Upper lobe of left lung (tissue), 6 donors: ENCODE results near the gene C3orf20. TPM values are rescaled to one million over a fixed set of nuclear protein-coding genes. Genes with fewer than 3 reads are reported as not detected.

Experiments used
- ATAC-seq, 2 donors: fragments of 200-7000 bp; cut with Tn5 transposase; one replicate each; pipeline ENCODE4 v1.9.1; 2022; ENCODE audit warnings: mild to moderate bottlenecking in 2 of 2, moderate library complexity in 2 of 2; ENCODE audit not compliant: low FRiP score in 2 of 2
- DNase-seq, 2 donors: peaks; one replicate each; pipeline ENCODE4 v3.0.0-alpha.2; 2019 to 2020
- H3K27ac ChIP-seq, 4 donors: fragments of 200-600 bp; sonication (generic); one replicate each; pipeline ENCODE4 v1.5.1; 2016 to 2019
- H3K27me3 ChIP-seq, 4 donors: fragments of 200-600 bp; sonication (generic); one replicate each; pipeline ENCODE4 v1.5.1; 2017 to 2019
- H3K36me3 ChIP-seq, 4 donors: fragments of 200-600 bp; sonication (generic); one replicate each; pipeline ENCODE4 v1.5.1; 2016 to 2019
- H3K4me1 ChIP-seq, 4 donors: fragments of 200-600 bp; sonication (generic); one replicate each; pipeline ENCODE4 v1.5.1; 2018 to 2019
- H3K4me3 ChIP-seq, 4 donors: fragments of 200-600 bp; sonication (generic); one replicate each; pipeline ENCODE4 v1.5.1; 2017 to 2019; ENCODE audit warnings: mild to moderate bottlenecking in 2 of 4, moderate library complexity in 1 of 4
- H3K9me3 ChIP-seq, 4 donors: fragments of 200-600 bp; sonication (generic); one replicate each; pipeline ENCODE4 v1.5.1; 2018 to 2019
- EP300 ChIP-seq, 4 donors: sonication (generic); formaldehyde crosslinking; IDR thresholded peaks; one replicate each; pipeline ENCODE4 v1.5.1; 2017; ENCODE audit warnings: antibody characterized with exemption in 4 of 4, control low read depth in 2 of 4
- POLR2A ChIP-seq, 4 donors: fragments of 450-650 bp; IDR thresholded peaks; one replicate each; pipeline ENCODE4 v1.5.1; 2016 to 2017; ENCODE audit warnings: antibody characterized with exemption in 4 of 4, mild to moderate bottlenecking in 2 of 4
- POLR2AphosphoS5 ChIP-seq, 2 donors: sonication (generic); formaldehyde crosslinking; IDR thresholded peaks; one replicate each; pipeline ENCODE4 v1.5.1; 2017; ENCODE audit warnings: antibody characterized with exemption in 2 of 2
- WGBS, 2 donors: methylation state at CpG; one replicate each; pipeline ENCODE4 v1.1.5; 2017 to 2018; 5-methylcytosine and 5-hydroxymethylcytosine counted together
- total RNA-seq, 6 donors: library from RNA; depleted of rRNA in 4 of 6; stranded (reverse); fragments of >200 nt in 4 of 6; gene quantifications; one replicate each; pipeline versions ENCODE4 v1.1.0 to v1.2.1, GENCODE V29; 2016 to 2021
- TF ChIP-seq, protein P1 (sequence below), 6 experiments: fragments of 450-650 bp in 4 of 6; fragments of 200-600 bp in 2 of 6; sonication (generic) in 2 of 6; IDR thresholded peaks; one replicate each; pipeline ENCODE4 v1.5.1; 2016 to 2019; ENCODE audit warnings: antibody characterized with exemption in 6 of 6
- donor health status: DM: no; HTN: no; CAD: no; lungs with moderate emphysema.
- donor health status: DM: no; HTN: yes; CAD: no; lungs with severe emphysema.

The C3orf20 gene
- total RNA-seq, 6 donors from 2014 or later, result 0.09 to 0.11 (median 0.10) TPM; not detected in 3

DNA sequence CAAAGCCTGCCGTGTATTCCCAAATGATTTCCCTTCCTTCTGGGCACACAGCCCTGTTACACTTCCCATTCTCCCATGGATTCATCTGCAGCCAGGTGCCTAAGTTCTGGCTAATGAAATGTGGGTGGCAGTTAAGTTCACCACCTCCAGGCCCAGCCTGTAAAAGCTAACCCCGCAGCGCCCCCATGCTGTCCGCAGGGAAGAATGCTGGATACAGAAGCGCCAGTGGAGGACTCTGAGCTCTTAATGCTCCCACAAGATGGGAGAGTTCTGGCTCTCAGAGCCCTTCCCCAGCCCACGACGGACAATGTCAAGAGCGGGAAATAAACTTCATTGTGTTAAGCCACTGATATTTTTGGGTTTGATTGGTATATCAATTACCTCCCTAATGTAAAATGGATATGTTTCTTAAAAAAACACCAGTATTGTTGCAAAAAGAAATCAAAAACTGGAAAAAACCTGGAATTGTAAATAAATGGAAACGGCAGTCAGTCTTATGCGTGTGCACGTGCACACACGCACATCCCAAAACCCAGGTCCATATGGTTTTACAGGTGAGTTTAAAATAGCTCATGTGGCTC is 106.1 kb downstream of the C3orf20 start:
- TF ChIP-seq, protein P1, sequence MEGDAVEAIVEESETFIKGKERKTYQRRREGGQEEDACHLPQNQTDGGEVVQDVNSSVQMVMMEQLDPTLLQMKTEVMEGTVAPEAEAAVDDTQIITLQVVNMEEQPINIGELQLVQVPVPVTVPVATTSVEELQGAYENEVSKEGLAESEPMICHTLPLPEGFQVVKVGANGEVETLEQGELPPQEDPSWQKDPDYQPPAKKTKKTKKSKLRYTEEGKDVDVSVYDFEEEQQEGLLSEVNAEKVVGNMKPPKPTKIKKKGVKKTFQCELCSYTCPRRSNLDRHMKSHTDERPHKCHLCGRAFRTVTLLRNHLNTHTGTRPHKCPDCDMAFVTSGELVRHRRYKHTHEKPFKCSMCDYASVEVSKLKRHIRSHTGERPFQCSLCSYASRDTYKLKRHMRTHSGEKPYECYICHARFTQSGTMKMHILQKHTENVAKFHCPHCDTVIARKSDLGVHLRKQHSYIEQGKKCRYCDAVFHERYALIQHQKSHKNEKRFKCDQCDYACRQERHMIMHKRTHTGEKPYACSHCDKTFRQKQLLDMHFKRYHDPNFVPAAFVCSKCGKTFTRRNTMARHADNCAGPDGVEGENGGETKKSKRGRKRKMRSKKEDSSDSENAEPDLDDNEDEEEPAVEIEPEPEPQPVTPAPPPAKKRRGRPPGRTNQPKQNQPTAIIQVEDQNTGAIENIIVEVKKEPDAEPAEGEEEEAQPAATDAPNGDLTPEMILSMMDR (IDR thresholded peaks at IDR 0.05), result peak in 5 of 6 experiments; percentile 26 to 49 (median 42)
- TF ChIP-seq EP300 (IDR thresholded peaks at IDR 0.05), result no peak
- Histone ChIP-seq H3K27me3 (no peaks in the 10 kb centered on the region), H3K36me3 (no peaks in the 10 kb centered on the region), H3K9me3 (peaks cover 0 to 8% (median 7%) of the 10 kb centered on the region in 4 donors), H3K27ac (no peak overlapping the region), H3K4me3 (no peak overlapping the region), H3K4me1 (peaks cover 0 to 10% (median 0%) of the 10 kb centered on the region in 4 donors)
- WGBS, 2 donors, result 42 to 60% methylated on average over 12 of the region's 12 CpGs
- ATAC-seq, result peak; percentile 61 to 85
- peak in 1 of 2 donors; percentile 50 for DNase-seq

DNA sequence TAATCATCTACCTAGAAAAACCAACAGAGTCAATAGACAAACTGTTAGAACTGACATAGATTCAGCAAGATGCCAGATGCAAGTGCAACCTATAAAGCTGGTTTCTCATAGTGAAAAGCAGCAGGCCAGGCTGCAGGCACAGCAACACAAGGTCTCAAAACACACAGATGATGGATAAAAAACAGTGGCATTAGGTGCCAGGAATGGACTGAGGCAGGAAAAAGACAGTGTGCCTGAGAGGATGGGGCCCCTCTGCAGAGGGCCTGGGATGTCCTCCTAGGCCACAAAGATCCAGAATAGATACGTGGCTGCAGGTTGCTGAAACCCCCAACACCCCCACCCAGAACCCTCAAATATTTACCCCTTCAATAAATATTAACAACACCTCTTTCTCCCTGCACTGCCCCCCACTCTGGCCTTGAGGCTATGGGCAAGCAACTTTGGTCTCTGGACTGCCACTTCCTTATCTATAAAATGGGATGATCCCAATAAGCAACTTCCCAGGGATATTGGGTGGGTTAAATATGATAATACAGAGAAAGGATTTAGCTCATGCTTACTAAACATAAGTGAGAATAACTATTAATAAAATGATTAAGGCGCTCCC is 108.6 kb downstream of the C3orf20 start:
- 74 to 92% methylated on average over 2 of the region's 2 CpGs for WGBS, 2 donors
- Histone ChIP-seq H3K4me3 (no peak overlapping the region), H3K27ac (peak overlapping the region in 1 of 4 donors; percentile 3), H3K27me3 (no peaks in the 10 kb centered on the region), H3K4me1 (peaks cover 0 to 10% (median 0%) of the 10 kb centered on the region in 4 donors), H3K9me3 (peaks cover 0 to 6% (median 5%) of the 10 kb centered on the region in 4 donors), H3K36me3 (no peaks in the 10 kb centered on the region)
- DNase-seq, result no peak
- no peak for ATAC-seq
- TF ChIP-seq POLR2A (IDR thresholded peaks at IDR 0.05) (no peak), EP300 (IDR thresholded peaks at IDR 0.05) (no peak), POLR2AphosphoS5 (IDR thresholded peaks at IDR 0.05) (no peak)
- TF ChIP-seq, protein P1 (IDR thresholded peaks at IDR 0.05), result no peak

DNA sequence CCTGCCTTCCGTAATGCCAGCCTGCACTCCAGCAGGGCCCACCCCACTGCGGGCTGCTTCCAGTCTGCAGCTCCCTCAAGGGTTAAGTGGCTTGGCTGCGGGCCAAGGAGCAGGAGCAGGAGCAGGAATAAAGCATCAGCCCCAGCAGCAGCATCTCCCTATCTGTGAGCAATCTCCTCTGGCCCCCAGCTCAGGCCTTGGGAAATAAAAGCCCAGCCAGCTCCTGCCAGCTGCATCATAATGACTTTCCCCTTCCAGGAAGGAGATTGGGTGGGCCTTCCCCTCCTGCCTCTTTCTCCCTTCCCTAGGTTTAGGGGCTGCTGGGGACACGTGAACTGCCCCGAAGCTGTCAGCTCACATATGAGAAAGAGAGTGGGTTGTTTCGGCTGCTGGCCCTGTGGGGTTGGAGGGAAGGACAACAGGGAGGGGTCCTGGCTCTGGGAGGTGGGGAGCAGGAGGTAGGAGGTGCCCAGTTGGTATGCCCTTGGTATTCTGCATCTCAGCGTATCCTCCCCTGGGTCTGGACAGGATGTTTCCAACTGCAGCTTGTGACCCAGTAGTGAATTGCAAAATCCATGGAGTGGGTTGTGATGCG is 109.2 kb downstream of the C3orf20 start:
- peak in 1 of 2 donors; percentile 7 for DNase-seq
- no peak for ATAC-seq
- peak overlapping the region in 1 of 4 donors; percentile 3 for H3K27ac ChIP-seq
- H3K4me1 ChIP-seq, result peaks cover 0 to 10% (median 0%) of the 10 kb centered on the region in 4 donors
- no peaks in the 10 kb centered on the region for H3K36me3 ChIP-seq
- no peaks in the 10 kb centered on the region for H3K27me3 ChIP-seq
- TF ChIP-seq EP300 (IDR thresholded peaks at IDR 0.05), result no peak
- H3K9me3 ChIP-seq, result peaks cover 0 to 3% (median 0%) of the 10 kb centered on the region in 4 donors
- WGBS, 2 donors, result 67 to 80% methylated on average over 6 to 8 of the region's 8 CpGs
- H3K4me3 ChIP-seq, result no peak overlapping the region

DNA sequence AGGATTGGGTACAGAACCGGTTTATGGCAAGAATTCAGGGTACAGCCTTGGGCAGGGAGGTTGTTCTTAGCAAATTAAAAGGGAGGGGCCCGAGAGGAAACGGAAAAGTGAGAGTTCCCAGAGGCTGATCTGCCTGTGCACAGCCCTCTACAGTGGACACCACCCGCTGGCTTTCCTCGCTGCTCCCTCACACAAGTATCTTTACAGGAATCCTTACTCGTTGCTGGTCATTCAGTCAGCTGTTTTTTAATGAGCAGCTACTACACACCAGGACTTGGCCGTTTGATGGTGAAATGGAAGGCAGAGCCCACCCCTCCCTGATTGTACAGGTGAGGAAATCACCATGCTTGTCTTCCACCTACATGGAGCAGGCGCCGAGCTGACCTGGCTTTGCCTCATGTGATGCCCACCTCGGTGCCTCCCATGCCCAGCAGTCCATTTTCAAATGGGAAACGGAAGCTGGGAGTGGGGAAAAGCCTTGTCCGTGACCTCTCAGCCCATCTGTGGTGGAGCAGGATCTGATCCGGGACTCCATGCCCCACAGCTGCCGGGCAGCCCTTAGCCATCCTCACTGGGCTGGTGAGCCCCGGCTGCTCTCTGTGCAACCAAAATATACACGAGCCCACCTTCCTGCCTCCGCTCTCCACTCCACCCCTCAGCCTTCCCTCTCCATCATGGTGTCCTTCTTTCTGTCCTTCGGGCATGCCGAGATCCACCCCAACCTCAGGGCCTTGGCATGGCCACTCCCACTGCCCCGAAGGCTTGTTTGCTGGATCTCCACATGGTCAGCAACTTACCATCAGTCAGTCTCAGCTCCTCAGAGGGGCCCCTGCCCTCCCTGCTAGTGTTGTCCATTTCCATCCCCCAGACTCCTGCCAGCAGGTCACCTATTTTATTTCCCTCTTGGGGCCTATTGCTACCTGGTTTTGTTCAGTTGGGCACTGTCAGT is 110.5 kb downstream of the C3orf20 start:
- Histone ChIP-seq H3K4me3 (no peak overlapping the region), H3K27me3 (no peaks in the 10 kb centered on the region), H3K27ac (no peak overlapping the region), H3K4me1 (peaks cover 0 to 10% (median 0%) of the 10 kb centered on the region in 4 donors), H3K36me3 (no peaks in the 10 kb centered on the region), H3K9me3 (no peaks in the 10 kb centered on the region)
- WGBS, 2 donors, result 80 to 83% methylated on average over 17 to 20 of the region's 20 CpGs
- DNase-seq (peak in 1 of 2 donors; percentile 14), ATAC-seq (no peak)
- TF ChIP-seq, protein P1 (IDR thresholded peaks at IDR 0.05), result no peak
- TF ChIP-seq POLR2A (IDR thresholded peaks at IDR 0.05), result no peak
- no peak for TF ChIP-seq POLR2AphosphoS5 (IDR thresholded peaks at IDR 0.05)

DNA sequence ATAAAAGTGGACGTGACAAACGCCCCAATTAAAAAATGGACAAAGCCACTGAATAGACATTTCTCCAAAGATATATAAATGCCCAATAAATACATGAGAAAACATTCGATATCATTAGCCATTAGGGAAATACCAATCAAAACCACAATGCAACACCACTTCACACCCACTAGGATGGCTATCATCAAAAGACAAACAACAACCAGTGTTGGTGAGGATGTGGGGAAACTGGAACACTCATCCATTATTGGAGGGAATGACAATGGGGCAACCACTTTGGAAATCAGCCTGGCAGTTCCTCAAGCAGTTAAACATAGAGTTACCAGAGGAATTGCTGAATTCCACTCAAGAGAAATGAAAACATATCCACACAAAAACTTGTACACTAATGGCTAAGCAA is 111.4 kb downstream of the C3orf20 start:
- Histone ChIP-seq H3K36me3 (no peaks in the 10 kb centered on the region), H3K27me3 (no peaks in the 10 kb centered on the region), H3K27ac (no peak overlapping the region), H3K9me3 (no peaks in the 10 kb centered on the region), H3K4me1 (peaks cover 0 to 10% (median 3%) of the 10 kb centered on the region in 4 donors), H3K4me3 (no peak overlapping the region)
- ATAC-seq, result no peak
- no peak for DNase-seq
- no peak for TF ChIP-seq EP300 (IDR thresholded peaks at IDR 0.05)
- TF ChIP-seq, protein P1 (IDR thresholded peaks at IDR 0.05), result no peak
- no peak for TF ChIP-seq POLR2AphosphoS5 (IDR thresholded peaks at IDR 0.05)
- TF ChIP-seq POLR2A (IDR thresholded peaks at IDR 0.05), result no peak
- WGBS, 2 donors, result 92 to 97% methylated on average over 3 of the region's 3 CpGs
